GM18870 (cell line): ENCODE measurements around the gene CDH16.

Source experiments
- ATAC-seq: cut with Tn5 transposase; IDR thresholded peaks from one replicate; pipeline ENCODE4 v1.9.1; 2021; ENCODE audit warnings: moderate library complexity; ENCODE audit not compliant: unreplicated experiment

The CDH16 gene

GRCh38 chr16:66930189-66930588 lies 11.5 kb upstream of the CDH16 start:
- no peak for ATAC-seq

GRCh38 chr16:66928702-66929388 lies 10.2 kb upstream of the CDH16 start:
- no peak for ATAC-seq

GRCh38 chr16:66927918-66928649 lies 9.4 kb upstream of the CDH16 start:
- no peak for ATAC-seq

GRCh38 chr16:66926961-66927436 lies 8.3 kb upstream of the CDH16 start:
- no peak for ATAC-seq

GRCh38 chr16:66926171-66926947 lies 7.7 kb upstream of the CDH16 start:
- ATAC-seq = no peak

- ATAC-seq = no peak
Measured at GRCh38 chr16:66925322-66925840, 6.7 kb upstream of the CDH16 start, which contains the start of gene RRAD. RRAD (minus strand) TSS chr16:66925535; CDS start chr16:66925179, 356 bp downstream.

GRCh38 chr16:66924527-66925321 lies 6.0 kb upstream of the CDH16 start:
- no peak for ATAC-seq

- ATAC-seq = no peak
Measured at GRCh38 chr16:66923866-66924265, 5.2 kb upstream of the CDH16 start.

GRCh38 chr16:66923247-66923731 lies 4.6 kb upstream of the CDH16 start:
- no peak for ATAC-seq

GRCh38 chr16:66921729-66922450 lies 3.2 kb upstream of the CDH16 start:
- no peak for ATAC-seq

- ATAC-seq = no peak
Measured at GRCh38 chr16:66920924-66921680, 2.4 kb upstream of the CDH16 start.

- no peak for ATAC-seq
Measured at GRCh38 chr16:66920299-66920590, 1.6 kb upstream of the CDH16 start.

GRCh38 chr16:66919569-66920298 lies 1.0 kb upstream of the CDH16 start:
- ATAC-seq = no peak

- ATAC-seq = no peak
Measured at GRCh38 chr16:66918355-66918754, 330 bp downstream of the CDH16 start.

- ATAC-seq = no peak
Measured at GRCh38 chr16:66917741-66918140, 944 bp downstream of the CDH16 start.

- ATAC-seq = no peak
Measured at GRCh38 chr16:66916518-66916917, 2.2 kb downstream of the CDH16 start.

- ATAC-seq = no peak
Measured at GRCh38 chr16:66915041-66915440, 3.6 kb downstream of the CDH16 start.

GRCh38 chr16:66914541-66914940 lies 4.1 kb downstream of the CDH16 start:
- no peak for ATAC-seq
